K562 (cell line): ENCODE data around the gene MITF. TPM values are rescaled to one million over a fixed set of nuclear protein-coding genes. Genes with fewer than 3 reads are reported as not detected.

ENCODE experiments used
- ATAC-seq: fragments of 200-7000 bp; cut with Tn5 transposase; 3 replicates; pipeline ENCODE4 v1.9.1; 2020; ENCODE audit warnings: moderate library complexity
- BruUV-seq: library from RNA; stranded (reverse); fragments of 400-500 nt; replicated peaks from 2 replicates; lab custom pipeline; 2021; lab: Mats Ljungman, UMichigan
- CTCF ChIA-PET: fragments of 300-600 bp; formaldehyde crosslinking; extraction: SDS; loops from one replicate; lab custom pipeline; 2021; ENCODE audit warnings: low intra/inter-chr PET ratio; lab: Yijun Ruan, JAX
- POLR2A ChIA-PET: fragments of 300-600, 350-650 bp; sonication (Branson Sonifier 250); formaldehyde crosslinking; extraction: SDS; loops from one replicate; lab custom pipeline; 2021; ENCODE audit warnings: antibody characterized with exemption, inconsistent platforms; lab: Yijun Ruan, JAX
- DNase-seq, 4 experiments: peaks; one replicate each; pipeline versions ENCODE4 v3.0.0 to v3.0.0-alpha.2; 2011 to 2018; ENCODE audit warnings: low spot score in 3 of 4, mixed read lengths in 3 of 4; ENCODE audit errors: extremely low read depth in 1 of 4
- FAIRE-seq: peaks from 2 replicates; lab custom pipeline; 2011; peaks lifted over from hg19 to GRCh38; lab: Jason Lieb, UNC
- H2AFZ ChIP-seq: 2 replicates; pipeline ENCODE4 v1.6.0; 2011; ENCODE audit warnings: low read depth, low read length, control low read depth, inconsistent platforms
- H3K27ac ChIP-seq: fragments of 200-600 bp; 3 replicates; pipeline ENCODE4 v1.8.0; 2011; ENCODE audit warnings: low read depth, mild to moderate bottlenecking, control low read depth, inconsistent platforms, low read length, moderate library complexity, mixed read lengths; ENCODE audit errors: extremely low read depth
- H3K27me3 ChIP-seq, 2 experiments: fragments of 300-600 bp in 1 of 2; 2 replicates in 1 of 2; 3 replicates in 1 of 2; pipeline versions ENCODE4 v1.6.0 to v1.8.0; 2011; ENCODE audit warnings: inconsistent platforms in 2 of 2, low read length in 2 of 2, mild to moderate bottlenecking in 1 of 2, mixed read lengths in 1 of 2, moderate library complexity in 1 of 2; ENCODE audit not compliant: control insufficient read depth in 2 of 2, insufficient read depth in 2 of 2
- H3K36me3 ChIP-seq: fragments of 300-600 bp; 3 replicates; pipeline ENCODE4 v1.8.0; 2011; ENCODE audit warnings: mild to moderate bottlenecking, low read length, inconsistent platforms; ENCODE audit not compliant: control insufficient read depth, insufficient read depth
- H3K4me1 ChIP-seq, 2 experiments: fragments of 200-600 bp in 1 of 2; replicated peaks in 1 of 2; 2 replicates in 1 of 2; 3 replicates in 1 of 2; pipeline versions ENCODE4 v1.5.1 to v1.8.0; 2011; ENCODE audit warnings: inconsistent platforms in 2 of 2, low read length in 2 of 2, mild to moderate bottlenecking in 1 of 2, mixed read lengths in 1 of 2, moderate library complexity in 1 of 2; ENCODE audit not compliant: control insufficient read depth in 2 of 2, insufficient read depth in 2 of 2
- H3K4me2 ChIP-seq: 2 replicates; pipeline ENCODE4 v1.6.1; 2011; ENCODE audit warnings: low read length, control low read depth, inconsistent platforms, mixed read lengths; ENCODE audit not compliant: insufficient read depth
- H3K4me3 ChIP-seq: fragments of 200-600 bp; sonication (generic), shearing (Covaris generic); 2 replicates; pipeline ENCODE4 v1.5.1; 2016; ENCODE audit warnings: control low read depth, inconsistent platforms
- H3K79me2 ChIP-seq: fragments of 200-600 bp; 3 replicates; pipeline ENCODE4 v1.8.0; 2011; ENCODE audit warnings: low read length, inconsistent platforms; ENCODE audit not compliant: control insufficient read depth, insufficient read depth
- H3K9ac ChIP-seq, 2 experiments: 2 replicates each; pipeline versions ENCODE4 v1.6.0 to v1.6.1; 2011; ENCODE audit warnings: low read depth in 2 of 2, low read length in 2 of 2, control low read depth in 1 of 2, inconsistent platforms in 1 of 2, mild to moderate bottlenecking in 1 of 2, mixed read lengths in 1 of 2; ENCODE audit not compliant: insufficient read depth in 1 of 2
- H3K9me1 ChIP-seq: one replicate; pipeline ENCODE4 v1.6.0; 2011; ENCODE audit warnings: inconsistent platforms, mild to moderate bottlenecking, low read length, moderate library complexity; ENCODE audit not compliant: control insufficient read depth, insufficient read depth
- H3K9me3 ChIP-seq: replicated peaks from 2 replicates; pipeline ENCODE4 v1.5.1; 2011; ENCODE audit warnings: low read depth, low read length, inconsistent platforms; ENCODE audit not compliant: control insufficient read depth, insufficient read depth
- H4K20me1 ChIP-seq: replicated peaks from 2 replicates; pipeline ENCODE4 v1.6.1; 2011; ENCODE audit warnings: low read length, inconsistent platforms, mixed read lengths; ENCODE audit not compliant: control insufficient read depth, insufficient read depth
- LCOR ChIP-seq: sonication (generic); formaldehyde crosslinking; IDR thresholded peaks from 2 replicates; pipeline ENCODE4 v1.8.0; 2022; ENCODE audit warnings: mild to moderate bottlenecking, missing genetic modification reagents
- NCOA1 ChIP-seq: fragments of 450-650 bp; IDR thresholded peaks from 2 replicates; pipeline ENCODE4 v1.6.1; 2016; ENCODE audit warnings: low read depth
- NFRKB ChIP-seq: fragments of 450-650 bp; IDR thresholded peaks from 2 replicates; pipeline ENCODE4 v1.6.1; 2016; ENCODE audit warnings: low read depth
- ZC3H11A ChIP-seq: IDR thresholded peaks from 2 replicates; pipeline ENCODE4 v1.6.1; 2012; ENCODE audit warnings: low read depth, low read length, improper control_type of control experiment
- ZNF263 ChIP-seq: sonication (generic); formaldehyde crosslinking; IDR thresholded peaks from 2 replicates; pipeline ENCODE4 v1.8.0; 2022; ENCODE audit warnings: mild to moderate bottlenecking, missing genetic modification reagents, borderline replicate concordance
- WGBS: fragments of 100-300 bp; shearing (Covaris generic); methylation state at CpG from one replicate; pipeline ENCODE4 v1.1.6; 2016; ENCODE audit warnings: low coverage, mixed read lengths; ENCODE audit not compliant: insufficient coverage; ENCODE audit errors: missing lambda C conversion rate; 5-methylcytosine and 5-hydroxymethylcytosine counted together
- in situ Hi-C: fragments of 300-500 bp; cut with MboI; formaldehyde crosslinking; loops from 4 replicates; pipeline ENCODE4 v1.15.0; 2018; ENCODE audit warnings: inconsistent platforms, mixed read lengths
- intact Hi-C: fragments of 100-400 bp; cut with micrococcal nuclease; formaldehyde crosslinking; loops from 2 replicates; pipeline ENCODE4 v1.14.2; 2022
- polyA plus RNA-seq, 8 experiments: library from polyadenylated mRNA; depleted of rRNA in 4 of 8; stranded (reverse) in 5 of 8; unstranded in 3 of 8; fragments of >200 nt; fragmentation: Nextera tagmentation in 2 of 8; fragmentation: Illumina TruSeq in 1 of 8; extraction: Ambion mirVana in 2 of 8; extraction: Trizol in 1 of 8; gene quantifications; 2 replicates each; pipeline versions ENCODE4 v1.2.1 to v1.2.3, GENCODE V29; 2011 to 2014; ENCODE audit warnings: inconsistent platforms in 1 of 8, missing spikeins in 1 of 8
- total RNA-seq, 7 experiments: library from RNA; depleted of rRNA in 6 of 7; stranded (reverse); fragments of >200 nt in 6 of 7; fragmentation: Illumina TruSeq in 2 of 7; extraction: Trizol in 2 of 7; gene quantifications; 2 replicates each; pipeline versions ENCODE4 v1.2.1 to v1.2.3, GENCODE V29; 2011 to 2021; ENCODE audit warnings: low replicate concordance in 1 of 7
- TF ChIP-seq, protein P1 (sequence below): fragments of 450-650 bp; IDR thresholded peaks from 2 replicates; pipeline ENCODE4 v1.6.1; 2017; ENCODE audit warnings: mild to moderate bottlenecking, moderate library complexity
- TF ChIP-seq, protein P2 (sequence below), 2 experiments: fragments of 450-650 bp; IDR thresholded peaks; 2 replicates each; pipeline ENCODE4 v1.6.1; 2018; ENCODE audit warnings: mild to moderate bottlenecking in 2 of 2, low read depth in 1 of 2; ENCODE audit not compliant: partially characterized antibody in 2 of 2
- TF ChIP-seq, protein P3 (sequence below): fragments of 450-650 bp; formaldehyde crosslinking; IDR thresholded peaks from 2 replicates; pipeline ENCODE4 v1.4.0; 2020; ENCODE audit warnings: mild to moderate bottlenecking, moderate library complexity

MITF gene
- total and polyA plus RNA-seq, 9 of the 15 experiments (the other 6 are each of a cell fraction or from before 2014, with no cell fraction given), result 5.6 to 14.9 (median 11.1) TPM

GRCh38 chr3:69936266-69936665, 197.0 kb downstream of the MITF start:
- in situ Hi-C loops, result loop anchor here (25.0 kb wide), 1 partner anchor 774 kb away; no protein-coding TSS in a partner anchor
- no peak overlapping the region for H3K4me3 ChIP-seq
- no peaks in the 10 kb centered on the region for H3K79me2 ChIP-seq
- no peaks in the 10 kb centered on the region for H3K9me1 ChIP-seq
- no peak overlapping the region for H3K4me2 ChIP-seq
- no TSS peak for BruUV-seq
- DNase-seq (no peak), ATAC-seq (no peak), FAIRE-seq (no peak)
- WGBS, result 64% methylated on average over 6 of the region's 6 CpGs
- H3K27ac ChIP-seq, result no peak overlapping the region
- no peaks in the 10 kb centered on the region; a peak in 1 of 5 replicates for H3K4me1 ChIP-seq
- H3K9ac ChIP-seq, result no peak overlapping the region
- POLR2A ChIA-PET, result no interaction called here
- no peak overlapping the region for H2AFZ ChIP-seq
- CTCF ChIA-PET, result no interaction called here
- no peaks in the 10 kb centered on the region for H4K20me1 ChIP-seq
- TF ChIP-seq, protein P1, sequence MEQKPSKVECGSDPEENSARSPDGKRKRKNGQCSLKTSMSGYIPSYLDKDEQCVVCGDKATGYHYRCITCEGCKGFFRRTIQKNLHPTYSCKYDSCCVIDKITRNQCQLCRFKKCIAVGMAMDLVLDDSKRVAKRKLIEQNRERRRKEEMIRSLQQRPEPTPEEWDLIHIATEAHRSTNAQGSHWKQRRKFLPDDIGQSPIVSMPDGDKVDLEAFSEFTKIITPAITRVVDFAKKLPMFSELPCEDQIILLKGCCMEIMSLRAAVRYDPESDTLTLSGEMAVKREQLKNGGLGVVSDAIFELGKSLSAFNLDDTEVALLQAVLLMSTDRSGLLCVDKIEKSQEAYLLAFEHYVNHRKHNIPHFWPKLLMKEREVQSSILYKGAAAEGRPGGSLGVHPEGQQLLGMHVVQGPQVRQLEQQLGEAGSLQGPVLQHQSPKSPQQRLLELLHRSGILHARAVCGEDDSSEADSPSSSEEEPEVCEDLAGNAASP, result no peak
- TF ChIP-seq ZNF263, result no peak
- TF ChIP-seq LCOR (CRISPR knock-in tag), result no peak
- TF ChIP-seq NCOA1, result no peak
- no peaks in the 10 kb centered on the region for H3K27me3 ChIP-seq
- H3K9me3 ChIP-seq, result no peaks in the 10 kb centered on the region
- H3K36me3 ChIP-seq, result peaks cover 8% of the 10 kb centered on the region; the same call in 1 of the 3 replicates
- intact Hi-C loops, result no loop called here

DNA sequence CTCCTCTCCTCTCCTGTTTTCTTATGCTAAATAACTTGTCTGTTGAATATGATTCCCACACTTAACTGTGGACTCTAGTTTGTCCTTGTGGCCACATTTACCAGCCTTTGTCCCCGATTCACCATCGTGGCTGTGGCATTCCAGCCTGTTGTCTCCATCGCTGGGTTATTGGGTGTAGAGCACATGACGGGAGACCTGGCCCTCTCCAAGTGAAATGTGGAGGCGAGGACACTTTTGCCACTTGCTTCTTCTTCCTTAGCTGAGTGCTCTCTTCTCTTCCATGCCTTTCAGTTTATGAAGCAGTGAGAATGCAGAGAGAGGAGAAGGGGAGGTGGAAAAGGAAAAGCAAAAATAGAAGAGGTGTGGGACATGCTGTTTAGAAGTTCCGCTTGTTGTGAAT, 198.8 kb downstream of the MITF start:
- Histone ChIP-seq H4K20me1 (no peaks in the 10 kb centered on the region), H3K79me2 (no peaks in the 10 kb centered on the region), H3K9me3 (no peaks in the 10 kb centered on the region), H3K9ac (no peak overlapping the region), H3K4me2 (no peak overlapping the region), H3K36me3 (peaks cover 16% of the 10 kb centered on the region; the same call in 1 of the 3 replicates), H3K4me1 (no peaks in the 10 kb centered on the region), H3K4me3 (no peak overlapping the region), H3K27me3 (no peaks in the 10 kb centered on the region), H3K27ac (no peak overlapping the region), H3K9me1 (no peaks in the 10 kb centered on the region), H2AFZ (no peak overlapping the region)
- 87% methylated on average over 4 of the region's 6 CpGs for WGBS
- in situ Hi-C loops, result loop anchor here (25.0 kb wide), 1 partner anchor 776 kb away; no protein-coding TSS in a partner anchor
- ATAC-seq (no peak), FAIRE-seq (no peak), DNase-seq (no peak)
- no TSS peak for BruUV-seq
- ChIA-PET CTCF (no interaction called here), POLR2A (no interaction called here)
- intact Hi-C loops, result no loop called here
- TF ChIP-seq, protein P2, sequence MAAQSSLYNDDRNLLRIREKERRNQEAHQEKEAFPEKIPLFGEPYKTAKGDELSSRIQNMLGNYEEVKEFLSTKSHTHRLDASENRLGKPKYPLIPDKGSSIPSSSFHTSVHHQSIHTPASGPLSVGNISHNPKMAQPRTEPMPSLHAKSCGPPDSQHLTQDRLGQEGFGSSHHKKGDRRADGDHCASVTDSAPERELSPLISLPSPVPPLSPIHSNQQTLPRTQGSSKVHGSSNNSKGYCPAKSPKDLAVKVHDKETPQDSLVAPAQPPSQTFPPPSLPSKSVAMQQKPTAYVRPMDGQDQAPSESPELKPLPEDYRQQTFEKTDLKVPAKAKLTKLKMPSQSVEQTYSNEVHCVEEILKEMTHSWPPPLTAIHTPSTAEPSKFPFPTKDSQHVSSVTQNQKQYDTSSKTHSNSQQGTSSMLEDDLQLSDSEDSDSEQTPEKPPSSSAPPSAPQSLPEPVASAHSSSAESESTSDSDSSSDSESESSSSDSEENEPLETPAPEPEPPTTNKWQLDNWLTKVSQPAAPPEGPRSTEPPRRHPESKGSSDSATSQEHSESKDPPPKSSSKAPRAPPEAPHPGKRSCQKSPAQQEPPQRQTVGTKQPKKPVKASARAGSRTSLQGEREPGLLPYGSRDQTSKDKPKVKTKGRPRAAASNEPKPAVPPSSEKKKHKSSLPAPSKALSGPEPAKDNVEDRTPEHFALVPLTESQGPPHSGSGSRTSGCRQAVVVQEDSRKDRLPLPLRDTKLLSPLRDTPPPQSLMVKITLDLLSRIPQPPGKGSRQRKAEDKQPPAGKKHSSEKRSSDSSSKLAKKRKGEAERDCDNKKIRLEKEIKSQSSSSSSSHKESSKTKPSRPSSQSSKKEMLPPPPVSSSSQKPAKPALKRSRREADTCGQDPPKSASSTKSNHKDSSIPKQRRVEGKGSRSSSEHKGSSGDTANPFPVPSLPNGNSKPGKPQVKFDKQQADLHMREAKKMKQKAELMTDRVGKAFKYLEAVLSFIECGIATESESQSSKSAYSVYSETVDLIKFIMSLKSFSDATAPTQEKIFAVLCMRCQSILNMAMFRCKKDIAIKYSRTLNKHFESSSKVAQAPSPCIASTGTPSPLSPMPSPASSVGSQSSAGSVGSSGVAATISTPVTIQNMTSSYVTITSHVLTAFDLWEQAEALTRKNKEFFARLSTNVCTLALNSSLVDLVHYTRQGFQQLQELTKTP (IDR thresholded peaks at IDR 0.05; ENCODE audit: low read depth in 1 of 2, partially characterized antibody in 2 of 2), result no peak
- TF ChIP-seq, protein P3, sequence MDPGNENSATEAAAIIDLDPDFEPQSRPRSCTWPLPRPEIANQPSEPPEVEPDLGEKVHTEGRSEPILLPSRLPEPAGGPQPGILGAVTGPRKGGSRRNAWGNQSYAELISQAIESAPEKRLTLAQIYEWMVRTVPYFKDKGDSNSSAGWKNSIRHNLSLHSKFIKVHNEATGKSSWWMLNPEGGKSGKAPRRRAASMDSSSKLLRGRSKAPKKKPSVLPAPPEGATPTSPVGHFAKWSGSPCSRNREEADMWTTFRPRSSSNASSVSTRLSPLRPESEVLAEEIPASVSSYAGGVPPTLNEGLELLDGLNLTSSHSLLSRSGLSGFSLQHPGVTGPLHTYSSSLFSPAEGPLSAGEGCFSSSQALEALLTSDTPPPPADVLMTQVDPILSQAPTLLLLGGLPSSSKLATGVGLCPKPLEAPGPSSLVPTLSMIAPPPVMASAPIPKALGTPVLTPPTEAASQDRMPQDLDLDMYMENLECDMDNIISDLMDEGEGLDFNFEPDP, result no peak
- no peak for TF ChIP-seq NFRKB
- no peak for TF ChIP-seq ZC3H11A
